OCI-LY7 (cell line): Measurements from ENCODE around the gene ATP5F1D. TPM values are rescaled to one million over a fixed set of nuclear protein-coding genes. Genes with fewer than 3 reads are reported as not detected.

ENCODE experiments used
- BruUV-seq: library from RNA; stranded (reverse); fragments of 400-500 nt; replicated peaks from 2 replicates; lab custom pipeline; 2021; lab: Mats Ljungman, UMichigan
- CTCF ChIA-PET: fragments of 300-600 bp; sonication (Branson Sonifier 250); formaldehyde crosslinking; loops from one replicate; lab custom pipeline; 2022; ENCODE audit warnings: antibody characterized with exemption; ENCODE audit not compliant: unreplicated experiment; lab: Charles Lee
- POLR2A ChIA-PET: fragments of 300-600 bp; sonication (Branson Sonifier 250); formaldehyde crosslinking; loops from one replicate; lab custom pipeline; 2022; ENCODE audit warnings: antibody characterized with exemption; lab: Charles Lee
- DNase-seq: peaks from one replicate; pipeline ENCODE4 v3.0.0-alpha.2; 2015; ENCODE audit warnings: low spot score
- H2AFZ ChIP-seq: fragments of 200-600 bp; sonication (generic), shearing (Covaris generic); 2 replicates; pipeline ENCODE4 v1.6.1; 2014; ENCODE audit warnings: mild to moderate bottlenecking, antibody characterized with exemption, low read length, moderate library complexity
- H3K27ac ChIP-seq: fragments of 200-600 bp; sonication (generic); 2 replicates; pipeline ENCODE4 v1.5.1; 2014; ENCODE audit warnings: mixed run types, low read depth, mild to moderate bottlenecking, moderate library complexity, low read length, inconsistent platforms; ENCODE audit not compliant: poor library complexity, severe bottlenecking
- H3K36me3 ChIP-seq: fragments of 200-600 bp; sonication (generic); 2 replicates; pipeline ENCODE4 v1.6.1; 2014; ENCODE audit warnings: mild to moderate bottlenecking, antibody characterized with exemption, low read length, moderate library complexity, mixed read lengths; ENCODE audit not compliant: insufficient read depth
- H3K4me1 ChIP-seq: fragments of 200-600 bp; sonication (generic); 2 replicates; pipeline ENCODE4 v1.5.1; 2014; ENCODE audit warnings: mild to moderate bottlenecking, low read length; ENCODE audit not compliant: insufficient read depth, poor library complexity, severe bottlenecking
- H3K4me2 ChIP-seq: fragments of 200-600 bp; sonication (generic); 2 replicates; pipeline ENCODE4 v1.6.1; 2014; ENCODE audit warnings: mild to moderate bottlenecking, low read length
- H3K4me3 ChIP-seq: fragments of 200-600 bp; sonication (generic); 2 replicates; pipeline ENCODE4 v1.5.1; 2014; ENCODE audit warnings: mild to moderate bottlenecking, low read depth, low read length; ENCODE audit not compliant: poor library complexity, severe bottlenecking
- H3K79me2 ChIP-seq: fragments of 200-600 bp; sonication (generic); 2 replicates; pipeline ENCODE4 v1.6.1; 2016; ENCODE audit warnings: low read depth, mild to moderate bottlenecking, low read length, moderate library complexity, mixed read lengths; ENCODE audit not compliant: insufficient read depth
- H3K9me2 ChIP-seq: fragments of 200-600 bp; sonication (generic); 2 replicates; pipeline ENCODE4 v1.6.1; 2016; ENCODE audit warnings: mild to moderate bottlenecking, low read length, mixed read lengths; ENCODE audit not compliant: insufficient read depth
- H3K9me3 ChIP-seq: fragments of 200-600 bp; sonication (generic); 2 replicates; pipeline ENCODE4 v1.6.1; 2014; ENCODE audit warnings: mild to moderate bottlenecking, mixed run types, low read length, mixed read lengths
- H4K20me1 ChIP-seq: fragments of 200-600 bp; sonication (generic); 2 replicates; pipeline ENCODE4 v1.6.1; 2014; ENCODE audit warnings: mild to moderate bottlenecking, antibody characterized with exemption, low read length, moderate library complexity, mixed read lengths; ENCODE audit not compliant: insufficient read depth
- CTCF ChIP-seq: fragments of 200-600 bp; sonication (generic); conservative IDR thresholded peaks from 2 replicates; pipeline ENCODE4 v1.5.1; 2014; ENCODE audit warnings: mild to moderate bottlenecking, antibody characterized with exemption, low read length, moderate library complexity, mixed read lengths
- EZH2phosphoT487 ChIP-seq: fragments of 200-600 bp; sonication (generic); IDR thresholded peaks from 2 replicates; pipeline ENCODE4 v1.6.1; 2018; ENCODE audit warnings: low read depth, borderline replicate concordance, mild to moderate bottlenecking, mixed run types, antibody characterized with exemption, low read length, moderate library complexity, mixed read lengths
- intact Hi-C: fragments of 100-400 bp; cut with micrococcal nuclease; formaldehyde crosslinking; loops from one replicate; pipeline ENCODE4 v1.10.0; 2022; ENCODE audit not compliant: unreplicated experiment
- total RNA-seq, 2 experiments: library from RNA; depleted of rRNA in 1 of 2; stranded (reverse); fragments of >200 nt in 1 of 2; shearing (Covaris generic) in 1 of 2; gene quantifications; 2 replicates each; pipeline ENCODE4 v1.2.3, GENCODE V29; 2014 to 2022

The ATP5F1D gene
- total RNA-seq, 2 experiments from 2014 or later: 51.8 to 266 TPM

DNA sequence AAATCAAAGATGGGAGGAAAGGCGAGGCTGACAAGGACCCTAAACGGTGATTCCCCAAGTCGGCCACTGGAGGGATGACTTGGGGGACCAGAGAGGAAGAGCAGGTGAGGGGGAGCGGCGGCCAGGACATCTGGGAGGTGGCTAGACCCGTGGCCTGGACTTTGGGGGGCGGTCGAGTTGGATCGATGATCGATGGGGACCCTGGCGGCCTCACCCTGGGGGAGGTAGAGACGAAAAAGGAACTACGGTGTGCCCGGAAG, 19.9 kb downstream of the ATP5F1D start:
- Histone ChIP-seq H3K36me3 (peaks cover 24% of the 10 kb centered on the region), H3K4me2 (peak overlapping the region; percentile 83), H3K4me1 (peaks cover 75% of the 10 kb centered on the region), H3K27ac (peak overlapping the region; percentile 93), H3K4me3 (peak overlapping the region; percentile 78), H3K79me2 (peaks cover 27% of the 10 kb centered on the region; the same call in 1 of the 2 replicates), H4K20me1 (no peaks in the 10 kb centered on the region), H3K9me3 (no peaks in the 10 kb centered on the region), H3K9me2 (no peaks in the 10 kb centered on the region), H2AFZ (no peak overlapping the region)
- TF ChIP-seq EZH2phosphoT487: no peak
- peak; percentile 68 for TF ChIP-seq CTCF
- intact Hi-C loops: loop anchor here (1.0 to 10.0 kb wide), 2 partner anchors 8 to 237 kb away; partner anchors contain the start of genes CNN2, RNU6-2 and TMEM259
- POLR2A ChIA-PET: interaction anchor here (1.0 kb wide), 1 partner anchor 18 kb away, joined by 4 read pairs; no protein-coding TSS in a partner anchor
- no TSS peak for BruUV-seq
- CTCF ChIA-PET: no interaction called here
- peak; percentile 74 for DNase-seq

GRCh38 chr19:1261798-1262622, 20.5 kb downstream of the ATP5F1D start:
- peak overlapping the region; percentile 83 for H3K4me2 ChIP-seq
- H2AFZ ChIP-seq: no peak overlapping the region
- intact Hi-C loops: loop anchor here (1.0 to 10.0 kb wide), 2 partner anchors 9 to 237 kb away; partner anchors contain the start of genes CNN2, RNU6-2 and TMEM259
- H3K36me3 ChIP-seq: peaks cover 19% of the 10 kb centered on the region
- POLR2A ChIA-PET: interaction anchor here (0.6 to 1.0 kb wide), 3 partner anchors 19 to 680 kb away, joined by 3 to 4 read pairs (median 3); no protein-coding TSS in a partner anchor
- no peak for TF ChIP-seq EZH2phosphoT487
- no peak; the same call in 1 of the 2 replicates for TF ChIP-seq CTCF
- peak overlapping the region; percentile 78 for H3K4me3 ChIP-seq
- no peak for DNase-seq
- H3K27ac ChIP-seq: peak overlapping the region; percentile 93
- H3K9me2 ChIP-seq: no peaks in the 10 kb centered on the region
- no TSS peak for BruUV-seq
- CTCF ChIA-PET: interaction anchor here (1.2 kb wide), 1 partner anchor 9 kb away, joined by 5 read pairs; no protein-coding TSS in a partner anchor
- H3K79me2 ChIP-seq: peaks cover 27% of the 10 kb centered on the region; the same call in 1 of the 2 replicates
- H3K9me3 ChIP-seq: no peaks in the 10 kb centered on the region
- no peaks in the 10 kb centered on the region for H4K20me1 ChIP-seq
- peaks cover 80% of the 10 kb centered on the region for H3K4me1 ChIP-seq
